ENCODE results near the gene FKTN. TPM values are rescaled to one million over a fixed set of nuclear protein-coding genes. Genes with fewer than 3 reads are reported as not detected.

Gene FKTN
- total RNA-seq, 1 experiment from 2014 or later = 10.8 TPM

DNA sequence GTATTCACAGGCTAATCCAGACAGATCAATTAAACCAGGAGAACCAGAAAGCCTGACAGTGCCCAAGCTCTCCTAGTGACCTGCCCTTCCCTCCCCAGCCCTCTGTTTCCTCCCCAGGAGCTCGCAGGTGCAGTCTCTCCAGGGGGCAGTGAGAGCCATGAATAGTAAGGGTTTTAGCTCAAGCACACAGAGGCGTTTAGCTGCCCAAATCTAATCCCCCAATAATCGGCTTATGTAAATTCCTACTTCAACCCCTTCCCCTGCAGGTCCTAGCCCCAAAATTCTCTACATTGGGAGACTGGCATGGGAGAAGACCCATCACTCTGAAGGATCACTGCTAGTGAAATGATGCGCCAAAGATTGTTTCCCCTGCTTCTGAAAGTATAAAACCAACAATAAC, 93.9 kb downstream of the FKTN start:
- peaks cover 29% of the 10 kb centered on the region for H3K4me1 Mint-ChIP-seq
- DNase-seq (ENCODE audit: low spot score) = no peak
- H3K36me3 Mint-ChIP-seq = no peaks in the 10 kb centered on the region
- no peak overlapping the region for H3K27ac Mint-ChIP-seq
- ChIA-PET POLR2A (no interaction called here), CTCF (interaction anchor here (1.6 kb wide), 1 partner anchor 14 kb away, joined by 8 read pairs; no protein-coding TSS in a partner anchor)
- peak; percentile 27; the same call in 1 of the 2 replicates for ATAC-seq
- peak; percentile 98 for TF ChIP-seq ZNF423 (CRISPR knock-in tag; IDR thresholded peaks at IDR 0.05)
- no peak for TF ChIP-seq FOXP1 (CRISPR knock-in tag; IDR thresholded peaks at IDR 0.05; ENCODE audit: borderline replicate concordance)
- no peak for TF ChIP-seq GRHL2 (CRISPR knock-in tag; IDR thresholded peaks at IDR 0.05; ENCODE audit: insufficient replicate concordance, severe bottlenecking)
- H3K27me3 Mint-ChIP-seq (ENCODE audit: low read depth) = peaks cover 33% of the 10 kb centered on the region
- H3K4me3 Mint-ChIP-seq = no peak overlapping the region
- no peaks in the 10 kb centered on the region for H3K9me3 Mint-ChIP-seq

DNA sequence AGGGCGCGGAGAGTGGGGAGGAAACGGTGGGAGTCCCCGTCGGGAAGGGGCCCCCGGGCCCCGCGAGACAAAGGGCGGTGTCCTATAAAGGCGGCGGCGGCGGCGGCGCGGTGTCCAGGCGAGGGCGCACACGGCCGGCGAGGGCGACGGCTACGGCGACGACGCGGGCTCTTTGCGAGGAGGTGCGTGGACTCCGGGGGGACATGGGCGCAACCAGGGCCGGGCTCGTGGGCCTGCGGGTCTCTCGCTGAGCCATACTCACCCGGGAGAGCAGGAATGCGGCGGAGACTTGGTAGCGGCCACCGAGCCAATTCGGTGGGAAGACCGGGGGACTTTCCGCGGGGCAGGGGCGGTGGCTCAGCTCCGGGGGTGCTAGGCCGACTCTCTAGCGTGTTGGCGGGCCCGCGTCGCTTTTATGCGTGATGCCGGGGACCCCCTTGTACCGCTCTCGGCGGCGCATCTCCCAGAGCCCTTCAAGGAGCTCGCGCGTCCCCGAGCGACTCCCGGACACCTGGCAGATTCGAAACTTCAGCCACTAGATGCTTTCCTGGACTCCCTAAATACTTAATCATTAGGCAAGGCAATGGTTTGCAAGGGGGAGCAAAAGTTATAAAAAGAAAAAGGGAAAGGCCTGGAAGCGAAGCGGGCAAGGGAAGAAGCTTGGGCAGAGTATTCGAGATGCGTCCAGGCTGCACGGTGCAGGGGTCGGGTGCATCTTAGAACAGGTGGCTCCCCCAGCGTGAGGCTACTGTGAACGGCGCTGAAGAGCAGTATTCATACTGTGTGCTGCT, 98.4 kb downstream of the FKTN start:
- DNase-seq (ENCODE audit: low spot score) (peak; percentile 42), ATAC-seq (peak; percentile 61)
- H3K27ac Mint-ChIP-seq = no peak overlapping the region
- no peaks in the 10 kb centered on the region for H3K9me3 Mint-ChIP-seq
- peak overlapping the region; percentile 79 for H3K4me3 Mint-ChIP-seq
- peaks cover 58% of the 10 kb centered on the region for H3K27me3 Mint-ChIP-seq (ENCODE audit: low read depth)
- H3K4me1 Mint-ChIP-seq = peaks cover 30% of the 10 kb centered on the region
- CTCF ChIA-PET = interaction anchor here (1.0 to 1.4 kb wide), 4 partner anchors 18 to 62 kb away, joined by 3 to 7 read pairs (median 6); no protein-coding TSS in a partner anchor
- H3K36me3 Mint-ChIP-seq = no peaks in the 10 kb centered on the region
- POLR2A ChIA-PET = no interaction called here
- no peak for TF ChIP-seq NR1H2 (CRISPR knock-in tag; IDR thresholded peaks at IDR 0.05)
- peak; percentile 53; the same call in 1 of the 2 replicates for TF ChIP-seq USF1 (CRISPR knock-in tag; IDR thresholded peaks at IDR 0.05)
- TF ChIP-seq, protein P1, sequence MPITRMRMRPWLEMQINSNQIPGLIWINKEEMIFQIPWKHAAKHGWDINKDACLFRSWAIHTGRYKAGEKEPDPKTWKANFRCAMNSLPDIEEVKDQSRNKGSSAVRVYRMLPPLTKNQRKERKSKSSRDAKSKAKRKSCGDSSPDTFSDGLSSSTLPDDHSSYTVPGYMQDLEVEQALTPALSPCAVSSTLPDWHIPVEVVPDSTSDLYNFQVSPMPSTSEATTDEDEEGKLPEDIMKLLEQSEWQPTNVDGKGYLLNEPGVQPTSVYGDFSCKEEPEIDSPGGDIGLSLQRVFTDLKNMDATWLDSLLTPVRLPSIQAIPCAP (CRISPR knock-in tag; IDR thresholded peaks at IDR 0.05) = peak; percentile 86
- TF ChIP-seq MLX (CRISPR knock-in tag; IDR thresholded peaks at IDR 0.05) = no peak
- no peak for TF ChIP-seq ZNF396 (CRISPR knock-in tag; IDR thresholded peaks at IDR 0.05; ENCODE audit: borderline replicate concordance)
- no peak for TF ChIP-seq AR (CRISPR knock-in tag; IDR thresholded peaks at IDR 0.05)
- peak; percentile 56; the same call in 1 of the 2 replicates for TF ChIP-seq TEAD1 (CRISPR knock-in tag; IDR thresholded peaks at IDR 0.05)
- TF ChIP-seq ARID4B (CRISPR knock-in tag; IDR thresholded peaks at IDR 0.05; ENCODE audit: borderline replicate concordance) = 0 out of 2 replicates have a peak, but pooled peaks have one; percentile 84
- 0 out of 2 replicates have a peak, but pooled peaks have one; percentile 9 for TF ChIP-seq NFYB (CRISPR knock-in tag; conservative IDR thresholded peaks at IDR 0.05; ENCODE audit: low read depth)
- no peak for TF ChIP-seq EMX1 (CRISPR knock-in tag; IDR thresholded peaks at IDR 0.05)
- TF ChIP-seq, protein P2, sequence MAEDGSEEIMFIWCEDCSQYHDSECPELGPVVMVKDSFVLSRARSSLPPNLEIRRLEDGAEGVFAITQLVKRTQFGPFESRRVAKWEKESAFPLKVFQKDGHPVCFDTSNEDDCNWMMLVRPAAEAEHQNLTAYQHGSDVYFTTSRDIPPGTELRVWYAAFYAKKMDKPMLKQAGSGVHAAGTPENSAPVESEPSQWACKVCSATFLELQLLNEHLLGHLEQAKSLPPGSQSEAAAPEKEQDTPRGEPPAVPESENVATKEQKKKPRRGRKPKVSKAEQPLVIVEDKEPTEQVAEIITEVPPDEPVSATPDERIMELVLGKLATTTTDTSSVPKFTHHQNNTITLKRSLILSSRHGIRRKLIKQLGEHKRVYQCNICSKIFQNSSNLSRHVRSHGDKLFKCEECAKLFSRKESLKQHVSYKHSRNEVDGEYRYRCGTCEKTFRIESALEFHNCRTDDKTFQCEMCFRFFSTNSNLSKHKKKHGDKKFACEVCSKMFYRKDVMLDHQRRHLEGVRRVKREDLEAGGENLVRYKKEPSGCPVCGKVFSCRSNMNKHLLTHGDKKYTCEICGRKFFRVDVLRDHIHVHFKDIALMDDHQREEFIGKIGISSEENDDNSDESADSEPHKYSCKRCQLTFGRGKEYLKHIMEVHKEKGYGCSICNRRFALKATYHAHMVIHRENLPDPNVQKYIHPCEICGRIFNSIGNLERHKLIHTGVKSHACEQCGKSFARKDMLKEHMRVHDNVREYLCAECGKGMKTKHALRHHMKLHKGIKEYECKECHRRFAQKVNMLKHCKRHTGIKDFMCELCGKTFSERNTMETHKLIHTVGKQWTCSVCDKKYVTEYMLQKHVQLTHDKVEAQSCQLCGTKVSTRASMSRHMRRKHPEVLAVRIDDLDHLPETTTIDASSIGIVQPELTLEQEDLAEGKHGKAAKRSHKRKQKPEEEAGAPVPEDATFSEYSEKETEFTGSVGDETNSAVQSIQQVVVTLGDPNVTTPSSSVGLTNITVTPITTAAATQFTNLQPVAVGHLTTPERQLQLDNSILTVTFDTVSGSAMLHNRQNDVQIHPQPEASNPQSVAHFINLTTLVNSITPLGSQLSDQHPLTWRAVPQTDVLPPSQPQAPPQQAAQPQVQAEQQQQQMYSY (CRISPR knock-in tag; IDR thresholded peaks at IDR 0.05) = peak; percentile 27; the same call in 1 of the 2 replicates
- TF ChIP-seq, protein P3, sequence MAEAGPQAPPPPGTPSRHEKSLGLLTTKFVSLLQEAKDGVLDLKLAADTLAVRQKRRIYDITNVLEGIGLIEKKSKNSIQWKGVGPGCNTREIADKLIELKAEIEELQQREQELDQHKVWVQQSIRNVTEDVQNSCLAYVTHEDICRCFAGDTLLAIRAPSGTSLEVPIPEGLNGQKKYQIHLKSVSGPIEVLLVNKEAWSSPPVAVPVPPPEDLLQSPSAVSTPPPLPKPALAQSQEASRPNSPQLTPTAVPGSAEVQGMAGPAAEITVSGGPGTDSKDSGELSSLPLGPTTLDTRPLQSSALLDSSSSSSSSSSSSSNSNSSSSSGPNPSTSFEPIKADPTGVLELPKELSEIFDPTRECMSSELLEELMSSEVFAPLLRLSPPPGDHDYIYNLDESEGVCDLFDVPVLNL (CRISPR knock-in tag; IDR thresholded peaks at IDR 0.05; ENCODE audit: borderline replicate concordance, low read depth) = peak; percentile 36; the same call in 1 of the 2 replicates
- no peak for TF ChIP-seq NR3C1 (CRISPR knock-in tag; conservative IDR thresholded peaks at IDR 0.05; ENCODE audit: low read depth)

Data from WTC11 (cell line).